GM12891 (cell line): ENCODE measurements around the gene SMYD1. TPM values are rescaled to one million over a fixed set of nuclear protein-coding genes. Genes with fewer than 3 reads are reported as not detected.
"Not testable (repeated sequence)": the region's sequence is repeated elsewhere in the genome, so short reads cannot be mapped to it uniquely, and the experiment has no call there.

ENCODE experiments used
- DNase-seq: peaks from one replicate; pipeline ENCODE4 v3.0.0; 2011; ENCODE audit warnings: low spot score; ENCODE audit not compliant: insufficient read length
- FAIRE-seq: peaks from 2 replicates; lab custom pipeline; 2011; peaks lifted over from hg19 to GRCh38; lab: Jason Lieb, UNC
- PAX5 ChIP-seq: IDR thresholded peaks from 2 replicates; pipeline ENCODE4 v1.6.1; 2011; ENCODE audit warnings: low read length, moderate library complexity, mild to moderate bottlenecking; ENCODE audit not compliant: insufficient read depth, severe bottlenecking
- POLR2A ChIP-seq: IDR thresholded peaks from 2 replicates; pipeline ENCODE4 v1.6.1; 2011; ENCODE audit warnings: low read depth, low read length, control low read depth
- POLR2AphosphoS5 ChIP-seq: IDR thresholded peaks from 2 replicates; pipeline ENCODE4 v1.6.1; 2011; ENCODE audit warnings: low read depth, low read length, control low read depth
- POU2F2 ChIP-seq: IDR thresholded peaks from 2 replicates; pipeline ENCODE4 v1.6.1; 2011; ENCODE audit warnings: low read depth, mild to moderate bottlenecking, control low read depth, low read length, moderate library complexity
- SPI1 ChIP-seq: IDR thresholded peaks from 2 replicates; pipeline ENCODE4 v1.6.1; 2011; ENCODE audit warnings: low read depth, low read length, control low read depth
- TAF1 ChIP-seq: IDR thresholded peaks from 2 replicates; pipeline ENCODE4 v1.6.1; 2011; ENCODE audit warnings: low read depth, low read length, control low read depth
- polyA plus RNA-seq: library from polyadenylated mRNA; unstranded; fragments of >200 nt; gene quantifications from one replicate; pipeline ENCODE4 v1.2.1, GENCODE V29; 2012; ENCODE audit warnings: low read depth, missing spikeins, inconsistent platforms; ENCODE audit not compliant: missing spikeins

The SMYD1 gene
- polyA plus RNA-seq = not detected

- FAIRE-seq (no peak), DNase-seq (no peak)
- TF ChIP-seq POU2F2 (no peak), SPI1 (no peak), POLR2AphosphoS5 (no peak), POLR2A (no peak), PAX5 (no peak), TAF1 (no peak)
Measured at GRCh38 chr2:88067598-88067997, at the start of gene SMYD1. Gene SMYD1, plus strand, starts transcription at chr2:88067825. Its CDS starts 40 bp downstream, at chr2:88067865.

- not testable (repeated sequence) for DNase-seq, FAIRE-seq
Measured at GRCh38 chr2:88018077-88018805, 49.4 kb upstream of the SMYD1 start.

GRCh38 chr2:88018909-88019308 is 48.7 kb upstream of the SMYD1 start:
- no peak for DNase-seq
- TF ChIP-seq SPI1 (no peak), POLR2A (no peak), PAX5 (no peak), TAF1 (no peak), POU2F2 (no peak)
- no peak for FAIRE-seq

- no peak for FAIRE-seq
- TF ChIP-seq SPI1 (no peak), PAX5 (no peak), POLR2AphosphoS5 (no peak), TAF1 (no peak)
- DNase-seq = no peak
Measured at GRCh38 chr2:88019985-88020384, 47.6 kb upstream of the SMYD1 start.

GRCh38 chr2:88022669-88022921 is 45.0 kb upstream of the SMYD1 start:
- no peak for FAIRE-seq
- DNase-seq = no peak
- TF ChIP-seq PAX5 = no peak
- no peak for TF ChIP-seq POU2F2
- TF ChIP-seq TAF1 = no peak
- TF ChIP-seq SPI1 = no peak
- TF ChIP-seq POLR2AphosphoS5 = no peak
- no peak for TF ChIP-seq POLR2A

GRCh38 chr2:88024509-88024908 is 43.1 kb upstream of the SMYD1 start:
- DNase-seq = no peak
- FAIRE-seq = no peak
- TF ChIP-seq TAF1 (no peak), PAX5 (no peak), SPI1 (no peak), POLR2A (no peak), POU2F2 (no peak), POLR2AphosphoS5 (no peak)

GRCh38 chr2:88027697-88028389 is 39.8 kb upstream of the SMYD1 start:
- no peak for TF ChIP-seq POU2F2
- TF ChIP-seq TAF1 = no peak
- TF ChIP-seq POLR2A = no peak
- TF ChIP-seq POLR2AphosphoS5 = no peak
- no peak for TF ChIP-seq SPI1
- no peak for TF ChIP-seq PAX5
- DNase-seq = no peak
- peak; percentile 20 for FAIRE-seq

GRCh38 chr2:88028931-88029330 is 38.7 kb upstream of the SMYD1 start:
- TF ChIP-seq POLR2A (no peak), SPI1 (no peak), PAX5 (no peak), POLR2AphosphoS5 (no peak), TAF1 (no peak), POU2F2 (no peak)

GRCh38 chr2:88032070-88032702 is 35.4 kb upstream of the SMYD1 start:
- DNase-seq = no peak
- peak; percentile 59 for FAIRE-seq
- no peak for TF ChIP-seq POLR2AphosphoS5
- no peak for TF ChIP-seq SPI1
- no peak for TF ChIP-seq PAX5
- TF ChIP-seq POU2F2 = no peak
- TF ChIP-seq POLR2A = no peak
- TF ChIP-seq TAF1 = no peak

More at GRCh38 chr2:88028931-88029330, 38.7 kb upstream of the SMYD1 start:
- no peak for FAIRE-seq
- DNase-seq = no peak
